ENCODE data around the gene UBFD1. TPM values are rescaled to one million over a fixed set of nuclear protein-coding genes. Genes with fewer than 3 reads are reported as not detected.

The UBFD1 gene
- total RNA-seq, 1 donor from 2014 or later, result 97.6 TPM

DNA sequence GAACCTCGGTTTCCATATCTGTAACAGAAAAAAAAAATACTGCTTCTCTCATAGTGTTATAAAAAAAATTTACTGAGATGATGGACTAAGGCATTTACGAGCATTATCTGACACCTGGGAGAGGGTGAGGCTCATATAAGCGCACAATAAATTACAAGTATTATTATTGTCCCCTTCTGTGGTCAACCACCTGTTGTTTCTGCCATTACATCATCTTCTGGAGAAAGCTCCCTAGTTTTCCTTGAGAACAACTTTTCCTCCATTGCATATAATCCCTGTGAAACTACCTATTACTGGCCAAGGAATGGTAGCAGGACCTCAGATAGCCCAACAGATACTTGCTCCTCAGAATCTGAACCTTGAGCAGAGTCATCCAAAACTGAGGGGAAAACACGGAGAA is 35.6 kb upstream of the UBFD1 start:
- H3K36me3 Mint-ChIP-seq, result peaks cover 26% of the 10 kb centered on the region
- no peak overlapping the region for H3K4me3 Mint-ChIP-seq
- DNase-seq (ENCODE audit: extremely low spot score, unreplicated experiment), result no peak
- H3K9me3 Mint-ChIP-seq, result no peaks in the 10 kb centered on the region
- no peak overlapping the region for H3K27ac Mint-ChIP-seq
- no peaks in the 10 kb centered on the region for H3K4me1 Mint-ChIP-seq (ENCODE audit: unreplicated experiment)
- TF ChIP-seq, protein P1, sequence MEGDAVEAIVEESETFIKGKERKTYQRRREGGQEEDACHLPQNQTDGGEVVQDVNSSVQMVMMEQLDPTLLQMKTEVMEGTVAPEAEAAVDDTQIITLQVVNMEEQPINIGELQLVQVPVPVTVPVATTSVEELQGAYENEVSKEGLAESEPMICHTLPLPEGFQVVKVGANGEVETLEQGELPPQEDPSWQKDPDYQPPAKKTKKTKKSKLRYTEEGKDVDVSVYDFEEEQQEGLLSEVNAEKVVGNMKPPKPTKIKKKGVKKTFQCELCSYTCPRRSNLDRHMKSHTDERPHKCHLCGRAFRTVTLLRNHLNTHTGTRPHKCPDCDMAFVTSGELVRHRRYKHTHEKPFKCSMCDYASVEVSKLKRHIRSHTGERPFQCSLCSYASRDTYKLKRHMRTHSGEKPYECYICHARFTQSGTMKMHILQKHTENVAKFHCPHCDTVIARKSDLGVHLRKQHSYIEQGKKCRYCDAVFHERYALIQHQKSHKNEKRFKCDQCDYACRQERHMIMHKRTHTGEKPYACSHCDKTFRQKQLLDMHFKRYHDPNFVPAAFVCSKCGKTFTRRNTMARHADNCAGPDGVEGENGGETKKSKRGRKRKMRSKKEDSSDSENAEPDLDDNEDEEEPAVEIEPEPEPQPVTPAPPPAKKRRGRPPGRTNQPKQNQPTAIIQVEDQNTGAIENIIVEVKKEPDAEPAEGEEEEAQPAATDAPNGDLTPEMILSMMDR (conservative IDR thresholded peaks at IDR 0.05), result no peak
- no peaks in the 10 kb centered on the region for H3K27me3 Mint-ChIP-seq

DNA sequence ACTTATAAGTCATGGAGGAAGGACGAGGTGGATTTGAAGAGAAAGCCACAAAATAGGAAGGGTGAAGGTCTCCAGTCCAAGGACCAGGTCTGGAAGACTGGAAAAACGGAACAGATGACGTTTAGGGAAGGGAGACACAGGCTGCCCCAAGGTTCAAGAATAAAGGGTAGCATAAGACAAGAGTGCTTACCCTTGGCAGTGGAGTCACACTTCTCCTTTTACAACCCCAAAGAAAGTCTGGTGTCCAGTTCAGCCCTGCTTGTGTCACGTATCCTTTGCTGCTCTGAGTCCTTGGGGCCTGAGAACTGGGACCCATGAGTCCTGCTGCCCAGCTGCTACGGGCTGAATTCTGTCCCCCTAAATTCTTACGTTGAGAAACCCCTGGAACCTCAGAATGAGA is 34.2 kb upstream of the UBFD1 start:
- Mint-ChIP-seq H3K36me3 (peaks cover 26% of the 10 kb centered on the region), H3K4me1 (ENCODE audit: unreplicated experiment) (no peaks in the 10 kb centered on the region), H3K9me3 (no peaks in the 10 kb centered on the region), H3K27me3 (no peaks in the 10 kb centered on the region), H3K4me3 (no peak overlapping the region), H3K27ac (no peak overlapping the region)
- DNase-seq (ENCODE audit: extremely low spot score, unreplicated experiment), result no peak
- TF ChIP-seq, protein P1 (conservative IDR thresholded peaks at IDR 0.05), result no peak

DNA sequence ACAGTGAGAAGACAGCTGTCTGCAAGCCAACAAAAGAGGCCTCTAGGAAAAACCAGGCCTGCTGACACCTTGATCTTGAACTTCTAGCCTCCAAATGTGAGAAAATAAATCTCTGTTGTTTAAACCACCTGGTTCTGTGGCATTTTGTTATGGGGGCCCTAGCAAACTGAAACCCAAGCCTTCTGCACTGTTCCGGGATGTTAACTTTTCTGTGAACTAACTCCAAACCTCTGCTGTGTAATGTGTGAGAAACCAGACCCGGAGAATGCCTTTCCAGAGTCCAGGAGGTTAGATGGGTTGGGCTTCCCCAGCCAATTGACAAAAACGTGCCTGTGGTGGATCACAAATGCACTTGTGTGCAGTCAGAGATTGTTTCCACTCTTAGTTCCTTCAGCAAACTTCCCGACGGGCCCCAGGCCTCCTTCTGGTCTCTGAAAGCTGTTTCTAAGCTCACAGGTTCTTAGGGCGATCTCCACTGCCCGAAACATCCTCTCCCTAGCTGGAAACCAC is 33.6 kb upstream of the UBFD1 start:
- H3K4me1 Mint-ChIP-seq (ENCODE audit: unreplicated experiment), result no peaks in the 10 kb centered on the region
- no peaks in the 10 kb centered on the region for H3K27me3 Mint-ChIP-seq
- H3K9me3 Mint-ChIP-seq, result no peaks in the 10 kb centered on the region
- H3K4me3 Mint-ChIP-seq, result no peak overlapping the region
- DNase-seq (ENCODE audit: extremely low spot score, unreplicated experiment), result no peak
- H3K36me3 Mint-ChIP-seq, result peaks cover 26% of the 10 kb centered on the region
- H3K27ac Mint-ChIP-seq, result no peak overlapping the region
- TF ChIP-seq, protein P1 (conservative IDR thresholded peaks at IDR 0.05), result no peak

DNA sequence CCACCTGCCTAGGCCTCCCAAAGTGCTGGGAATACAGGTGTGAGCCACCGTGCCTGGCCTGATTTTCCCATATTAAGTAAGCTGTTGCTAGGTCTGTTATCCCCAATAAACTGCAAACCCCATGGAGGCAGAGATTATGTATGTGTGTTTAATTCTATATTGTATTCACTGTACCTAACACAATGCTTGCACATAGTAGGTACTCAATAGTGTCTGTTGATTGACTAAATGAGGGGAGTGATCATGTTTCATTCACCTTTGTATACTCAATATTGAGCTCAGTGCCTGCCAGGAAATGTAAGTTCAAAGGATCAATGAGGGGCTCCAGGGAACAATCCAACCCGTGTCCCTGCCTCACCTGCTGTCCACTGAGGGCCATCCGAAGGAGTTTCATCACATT is 32.6 kb upstream of the UBFD1 start:
- no peaks in the 10 kb centered on the region for H3K27me3 Mint-ChIP-seq
- H3K4me1 Mint-ChIP-seq (ENCODE audit: unreplicated experiment), result no peaks in the 10 kb centered on the region
- no peak overlapping the region for H3K4me3 Mint-ChIP-seq
- H3K27ac Mint-ChIP-seq, result no peak overlapping the region
- TF ChIP-seq, protein P1 (conservative IDR thresholded peaks at IDR 0.05), result no peak
- no peak for DNase-seq (ENCODE audit: extremely low spot score, unreplicated experiment)
- no peaks in the 10 kb centered on the region for H3K9me3 Mint-ChIP-seq
- H3K36me3 Mint-ChIP-seq, result peaks cover 21% of the 10 kb centered on the region

DNA sequence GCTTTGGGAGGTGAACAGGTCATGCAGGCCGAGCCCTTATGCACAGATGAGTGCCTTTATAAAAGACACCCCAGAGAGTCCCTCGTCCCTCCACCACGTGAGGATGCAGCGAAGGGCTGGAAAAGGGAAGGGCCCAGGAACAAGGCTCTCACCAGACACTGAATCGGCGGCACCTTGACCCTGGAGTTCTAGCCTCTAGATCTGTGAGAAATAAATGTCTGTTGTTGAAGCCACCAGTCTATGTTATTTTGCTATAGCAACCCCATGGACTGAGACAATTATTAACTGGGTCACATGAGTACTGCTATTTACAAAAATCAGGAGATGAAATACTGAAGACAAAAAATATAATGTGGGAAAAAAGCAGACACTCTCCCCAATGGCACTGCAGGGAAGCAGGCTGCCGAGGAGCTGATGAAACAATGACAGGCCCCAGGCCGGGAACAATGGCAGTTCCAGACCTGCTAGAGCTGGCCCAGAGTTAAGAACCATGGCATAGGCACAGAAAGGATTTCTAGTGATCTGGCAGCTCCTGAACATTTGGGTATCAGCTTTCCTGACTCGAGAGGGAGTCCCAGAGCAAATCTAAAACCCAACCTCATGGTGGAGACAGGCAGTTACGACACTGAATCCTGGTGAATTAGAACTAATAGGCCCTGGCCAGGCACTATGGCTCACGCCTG is 29.4 kb upstream of the UBFD1 start:
- H3K36me3 Mint-ChIP-seq, result peaks cover 10% of the 10 kb centered on the region
- no peaks in the 10 kb centered on the region for H3K27me3 Mint-ChIP-seq
- H3K9me3 Mint-ChIP-seq, result no peaks in the 10 kb centered on the region
- H3K27ac Mint-ChIP-seq, result peak overlapping the region; percentile 36
- no peak overlapping the region for H3K4me3 Mint-ChIP-seq
- TF ChIP-seq, protein P1 (conservative IDR thresholded peaks at IDR 0.05), result no peak
- no peak for DNase-seq (ENCODE audit: extremely low spot score, unreplicated experiment)
- H3K4me1 Mint-ChIP-seq (ENCODE audit: unreplicated experiment), result no peaks in the 10 kb centered on the region

All from type B pancreatic cell (in vitro differentiated cells).